GM12872 (cell line): Measurements from ENCODE around the gene USP5.

ENCODE experiments used
- CTCF ChIP-seq: IDR thresholded peaks from 3 replicates; pipeline ENCODE4 v1.5.1; 2011; ENCODE audit warnings: low read depth, mild to moderate bottlenecking, low read length, moderate library complexity; ENCODE audit not compliant: insufficient read depth

Gene USP5

DNA sequence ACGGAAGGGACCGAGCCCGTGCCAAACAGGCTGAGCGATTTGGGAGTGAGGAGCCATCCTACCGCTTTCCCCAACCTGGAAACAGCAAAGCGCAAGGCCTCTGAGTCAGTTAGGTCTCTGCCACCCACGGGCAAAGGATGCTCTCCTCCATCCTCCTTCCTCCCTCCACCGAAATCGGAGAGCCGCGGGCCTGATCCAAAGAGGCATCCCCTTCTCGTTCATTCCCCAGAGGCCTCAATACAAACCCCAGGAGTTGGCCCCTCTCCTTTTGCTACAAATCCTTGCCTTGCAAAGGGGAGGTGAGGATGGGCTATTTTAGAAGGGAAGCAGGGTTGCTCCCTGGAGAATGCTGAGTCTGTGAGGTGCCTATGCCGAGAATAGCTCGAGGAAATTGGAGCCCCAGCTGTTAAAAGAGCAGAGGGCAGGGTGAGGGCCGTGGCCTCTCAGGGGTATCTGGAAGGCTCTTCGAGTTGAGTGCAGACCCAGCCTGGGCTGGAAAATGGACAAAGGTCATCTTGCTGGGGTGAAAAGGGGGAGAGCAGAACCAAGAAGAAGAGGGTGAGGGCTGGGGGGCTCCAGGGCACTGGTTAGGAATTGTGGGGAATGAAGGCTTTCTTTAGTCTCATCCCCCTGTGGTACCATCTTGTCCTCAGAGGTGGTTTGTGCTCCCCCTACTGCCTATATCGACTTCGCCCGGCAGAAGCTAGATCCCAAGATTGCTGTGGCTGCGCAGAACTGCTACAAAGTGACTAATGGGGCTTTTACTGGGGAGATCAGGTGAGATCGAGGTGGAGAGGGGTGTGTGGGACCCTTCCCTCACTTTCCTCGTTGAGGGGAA is 16.5 kb downstream of the USP5 start:
- TF ChIP-seq CTCF: peak; percentile 43; the same call in 2 of the 3 replicates

GRCh38 chr12:6869049-6870021 is 17.4 kb downstream of the USP5 start:
- peak; percentile 95 for TF ChIP-seq CTCF

DNA sequence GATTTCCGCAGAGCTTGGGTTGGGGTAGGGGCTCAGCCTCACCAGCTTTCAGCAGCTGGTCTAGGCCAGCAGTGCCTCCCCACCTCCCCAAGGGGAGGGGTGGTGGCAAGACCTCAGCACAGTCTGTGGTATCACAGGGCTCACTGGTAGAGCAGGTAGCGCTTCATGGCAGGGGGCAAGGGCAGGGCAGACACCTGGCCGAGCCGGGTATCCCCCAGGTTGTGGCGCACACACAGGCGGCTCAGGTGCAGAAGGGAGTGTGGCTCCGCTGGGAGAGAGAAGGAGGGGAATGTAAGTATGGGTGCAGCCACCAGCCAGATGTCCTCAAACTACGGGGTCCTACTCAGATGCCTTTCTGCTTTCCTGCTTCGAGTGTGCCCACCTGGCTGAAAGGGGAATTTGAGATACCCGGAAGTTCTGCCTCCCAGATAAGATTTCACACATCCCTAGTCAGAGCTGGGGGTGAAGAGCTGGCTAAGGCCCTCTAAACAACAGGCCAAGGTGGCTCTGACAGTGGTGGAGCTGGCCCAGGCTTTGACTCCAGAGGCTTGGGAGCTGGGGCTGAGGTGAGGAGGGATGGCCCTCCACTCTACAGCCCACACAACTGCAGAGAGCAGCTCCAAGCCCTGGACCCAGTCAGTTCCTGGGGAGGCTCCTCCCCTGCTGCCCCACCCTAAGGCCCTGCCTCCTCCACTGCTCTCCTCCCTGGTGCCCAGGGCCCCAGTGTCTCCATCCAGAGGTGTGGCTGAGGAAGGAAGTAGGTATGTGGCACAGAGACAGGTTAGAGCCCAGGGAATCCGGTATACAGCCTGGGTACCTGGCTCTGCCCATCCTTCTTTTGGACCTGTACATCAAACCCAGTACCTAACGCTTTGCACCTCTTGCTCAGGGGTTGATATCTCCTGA is 19.4 kb downstream of the USP5 start:
- no peak for TF ChIP-seq CTCF

DNA sequence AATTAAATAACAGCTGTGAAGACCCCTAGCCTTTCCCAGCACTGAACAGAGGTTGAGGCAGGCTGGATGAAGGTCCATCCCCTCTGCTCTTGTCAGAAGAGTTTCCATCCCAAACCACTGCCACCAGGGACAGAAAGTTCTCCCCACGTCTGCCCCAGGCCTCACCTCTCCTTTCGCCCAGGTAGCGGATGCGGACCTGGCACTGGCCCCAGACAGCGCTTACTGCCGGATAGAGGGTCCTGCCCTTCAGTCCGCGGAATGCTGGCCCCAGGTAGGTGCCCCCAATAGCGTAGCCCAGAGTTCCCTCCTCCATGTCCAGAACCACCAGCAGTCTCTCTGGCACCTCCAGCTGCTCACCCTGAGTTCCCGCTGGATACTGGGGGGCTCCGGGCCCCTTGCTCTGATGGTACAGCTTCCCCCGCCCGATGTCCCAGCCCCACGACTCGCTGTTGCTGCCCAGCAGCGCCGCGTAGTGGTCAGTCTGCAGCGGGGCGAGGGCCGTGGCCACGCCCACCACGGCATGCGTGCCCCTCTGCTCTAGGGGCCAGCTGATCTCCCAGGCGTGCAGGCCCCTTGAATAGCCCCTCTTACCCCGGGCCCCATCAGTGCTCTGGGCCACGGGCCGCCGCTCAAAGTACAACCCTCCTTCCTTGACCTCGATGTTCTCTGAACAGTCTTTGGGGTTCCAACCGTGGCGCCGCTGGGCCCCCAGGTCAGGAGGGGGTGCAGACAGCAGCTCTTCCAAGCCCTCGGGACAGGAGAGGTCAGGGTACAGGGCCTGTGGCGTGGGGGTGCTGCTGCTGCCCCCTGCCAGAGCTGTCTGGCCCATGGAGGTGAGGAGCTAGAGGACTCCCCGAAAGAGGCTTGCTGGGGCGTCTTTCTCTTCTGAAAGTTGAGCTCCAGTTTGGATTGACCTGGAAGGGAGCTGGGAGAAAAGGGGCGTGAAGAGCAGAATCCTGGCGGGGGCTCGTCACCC is 20.4 kb downstream of the USP5 start:
- TF ChIP-seq CTCF: peak; percentile 98

GRCh38 chr12:6873094-6874014 is 21.4 kb downstream of the USP5 start, which contains the start of gene SPSB2:
SPSB2 (minus strand) TSS chr12:6873303; CDS start chr12:6872901, 402 bp downstream.
- TF ChIP-seq CTCF: no peak
